Measurements from ENCODE around the gene EFCC1.

GRCh38 chr3:129059311-129059958 is 58.3 kb downstream of the EFCC1 start:
- TF ChIP-seq POLR2AphosphoS5 (IDR thresholded peaks at IDR 0.05; ENCODE audit: low read depth, low read length) (no peak), CTCF (IDR thresholded peaks at IDR 0.05 in 2 of 3, conservative IDR thresholded peaks at IDR 0.05 in 1 of 3; ENCODE audit: borderline replicate concordance in 1 of 3, insufficient read depth in 1 of 3, low read depth in 2 of 3, low read length in 2 of 3) (no peak), EGR1 (IDR thresholded peaks at IDR 0.05; ENCODE audit: low read depth) (no peak)
